ENCODE results near the gene PAK3. TPM values are rescaled to one million over a fixed set of nuclear protein-coding genes. Genes with fewer than 3 reads are reported as not detected.
A peak's percentile ranks its signal among the peaks of the same experiment; 100 is the strongest.

Gene PAK3
- total RNA-seq, 1 donor, result 2.2 TPM

DNA sequence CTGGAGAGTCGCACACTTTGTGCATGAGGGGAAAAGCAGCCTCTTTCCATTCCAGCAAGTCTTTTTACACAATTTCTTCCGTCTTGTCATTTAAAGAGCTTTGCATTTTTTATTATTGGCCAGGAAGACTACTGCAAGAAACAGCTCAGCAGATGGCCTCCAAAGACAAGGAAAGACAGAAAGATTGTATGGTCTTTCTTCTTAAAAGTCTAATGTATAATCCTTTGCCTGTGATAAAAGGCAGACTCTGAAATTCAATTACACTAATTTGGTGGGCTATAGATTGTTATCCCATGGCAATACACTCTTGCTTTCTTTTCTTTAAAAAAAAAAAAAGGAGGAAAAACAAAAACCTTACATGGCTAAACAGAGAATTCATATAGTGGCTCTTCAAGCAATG is 168.4 kb downstream of the PAK3 start:
- no peak for TF ChIP-seq CTCF (IDR thresholded peaks at IDR 0.05; ENCODE audit: insufficient read depth, low read depth, low read length)
- no peak overlapping the region for H3K4me3 ChIP-seq (ENCODE audit: low read depth, low read length)
- no peak for DNase-seq (ENCODE audit: low read depth)

DNA sequence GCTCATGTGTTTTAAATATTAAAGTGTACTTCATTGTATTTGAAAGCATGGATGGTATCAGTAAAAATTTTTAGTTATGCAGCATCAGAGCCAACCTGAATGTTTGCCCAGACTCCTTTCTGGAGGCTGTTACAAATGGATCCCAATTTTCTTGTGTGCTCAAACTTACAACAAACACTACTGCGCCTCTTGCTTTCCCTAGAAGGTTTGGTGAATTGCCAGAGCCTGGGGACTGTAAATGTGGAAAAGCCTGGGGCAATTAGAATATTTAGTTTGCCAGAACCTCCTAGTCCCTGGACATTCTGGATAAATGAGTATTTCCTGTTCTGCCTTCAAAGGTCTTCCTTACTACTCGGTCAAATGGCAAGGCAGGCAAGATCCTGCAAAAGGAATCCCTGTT is 169.5 kb downstream of the PAK3 start:
- no peak for TF ChIP-seq CTCF (IDR thresholded peaks at IDR 0.05; ENCODE audit: insufficient read depth, low read depth, low read length)
- H3K4me3 ChIP-seq (ENCODE audit: low read depth, low read length), result no peak overlapping the region
- DNase-seq (ENCODE audit: low read depth), result no peak

GRCh38 chrX:111268506-111268905 is 172.5 kb downstream of the PAK3 start:
- no peak for TF ChIP-seq CTCF (IDR thresholded peaks at IDR 0.05; ENCODE audit: insufficient read depth, low read depth, low read length)
- no peak for DNase-seq (ENCODE audit: low read depth)
- no peak overlapping the region for H3K4me3 ChIP-seq (ENCODE audit: low read depth, low read length)

DNA sequence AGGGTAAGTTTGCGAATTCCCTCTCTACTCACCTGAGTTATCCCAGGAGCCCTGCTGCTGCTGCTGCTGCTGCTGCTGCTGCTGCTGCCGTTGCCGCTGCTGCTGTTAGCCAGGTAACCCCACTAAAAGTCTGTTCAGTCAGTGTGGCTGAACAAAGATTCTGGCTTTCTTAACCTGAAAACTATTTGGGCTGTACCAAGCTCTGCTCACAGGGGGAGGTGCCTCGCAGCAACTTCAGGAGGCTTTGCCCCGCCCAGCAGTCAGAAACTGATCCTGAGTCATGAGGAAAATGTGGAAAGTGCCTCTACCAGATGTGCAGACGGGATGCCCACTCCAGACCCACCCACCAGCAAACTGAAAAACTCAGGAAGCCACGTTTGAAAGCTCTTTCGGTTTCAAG is 174.3 kb downstream of the PAK3 start, which contains the start of gene CAPN6:
TSS of gene CAPN6 (minus strand) at position 145 of the 400 bp plus-strand sequence. CDS start 6,547 bp downstream, outside the sequence.
- H3K4me3 ChIP-seq (ENCODE audit: low read depth, low read length), result no peak within 1 kb of the TSS
- no peak for TF ChIP-seq CTCF (IDR thresholded peaks at IDR 0.05; ENCODE audit: insufficient read depth, low read depth, low read length)
- peak; percentile 13 for DNase-seq (ENCODE audit: low read depth)

Small RNA genes lying within 50 kb of the gene (small RNA-seq; reads per million reads assigned to genes)
- gene FCF1P4, result not detected

Other genes starting within 250 kb of the PAK3 start
- 0.97 and 1.3 TPM in 2 replicates for gene CAPN6, start 174.3 kb downstream of the PAK3 start, total RNA-seq